ENCODE data around the gene RPL7L1.

DNA sequence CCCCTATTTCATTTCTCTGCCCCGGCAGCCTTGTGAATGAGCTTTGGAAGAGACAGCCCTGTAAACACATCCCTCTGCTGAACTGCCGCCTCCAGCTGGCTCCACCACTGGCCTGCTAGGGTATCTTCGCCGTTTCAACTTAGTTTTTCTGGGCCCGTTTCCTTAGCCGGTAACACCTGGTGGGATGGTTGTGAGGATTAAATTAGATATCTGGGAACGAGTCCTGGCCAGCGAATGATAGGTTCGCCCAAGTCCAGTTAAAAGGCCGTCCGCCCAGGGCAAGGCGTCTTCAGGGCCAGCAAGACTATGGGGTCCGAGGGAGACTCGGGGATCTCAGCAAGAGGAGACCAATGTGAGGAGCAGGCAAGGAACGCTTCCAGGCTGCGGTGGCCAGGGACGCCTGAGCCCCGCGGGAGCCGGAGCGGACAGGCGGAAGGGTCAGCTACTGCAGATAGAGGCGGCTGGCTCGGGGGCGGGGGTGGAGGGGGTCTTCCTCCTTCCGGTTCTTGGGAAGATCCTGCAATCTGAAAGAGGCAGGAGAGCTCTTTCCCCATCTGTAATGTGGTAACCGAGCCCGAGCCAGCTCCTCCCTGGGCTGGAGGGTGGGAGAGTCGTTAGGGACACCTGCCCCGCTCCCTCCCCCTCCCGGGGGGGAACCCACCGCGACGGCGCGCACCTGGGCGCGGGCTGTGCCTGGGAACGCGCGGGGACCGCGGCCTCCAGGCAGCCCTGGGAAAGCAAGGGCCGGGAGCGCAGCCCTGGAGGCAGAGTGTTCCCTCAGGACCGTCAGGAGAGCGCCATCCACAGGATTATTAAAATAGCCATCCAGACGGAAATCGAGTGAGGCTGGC lies 32.0 kb downstream of the RPL7L1 start:
- TF ChIP-seq, protein P1, sequence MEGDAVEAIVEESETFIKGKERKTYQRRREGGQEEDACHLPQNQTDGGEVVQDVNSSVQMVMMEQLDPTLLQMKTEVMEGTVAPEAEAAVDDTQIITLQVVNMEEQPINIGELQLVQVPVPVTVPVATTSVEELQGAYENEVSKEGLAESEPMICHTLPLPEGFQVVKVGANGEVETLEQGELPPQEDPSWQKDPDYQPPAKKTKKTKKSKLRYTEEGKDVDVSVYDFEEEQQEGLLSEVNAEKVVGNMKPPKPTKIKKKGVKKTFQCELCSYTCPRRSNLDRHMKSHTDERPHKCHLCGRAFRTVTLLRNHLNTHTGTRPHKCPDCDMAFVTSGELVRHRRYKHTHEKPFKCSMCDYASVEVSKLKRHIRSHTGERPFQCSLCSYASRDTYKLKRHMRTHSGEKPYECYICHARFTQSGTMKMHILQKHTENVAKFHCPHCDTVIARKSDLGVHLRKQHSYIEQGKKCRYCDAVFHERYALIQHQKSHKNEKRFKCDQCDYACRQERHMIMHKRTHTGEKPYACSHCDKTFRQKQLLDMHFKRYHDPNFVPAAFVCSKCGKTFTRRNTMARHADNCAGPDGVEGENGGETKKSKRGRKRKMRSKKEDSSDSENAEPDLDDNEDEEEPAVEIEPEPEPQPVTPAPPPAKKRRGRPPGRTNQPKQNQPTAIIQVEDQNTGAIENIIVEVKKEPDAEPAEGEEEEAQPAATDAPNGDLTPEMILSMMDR (conservative IDR thresholded peaks at IDR 0.05 in 1 of 2, IDR thresholded peaks at IDR 0.05 in 1 of 2; ENCODE audit: extremely low read depth in 1 of 2, insufficient read depth in 1 of 2, low read depth in 1 of 2, low read length in 2 of 2) = no peak
- TF ChIP-seq EZH2 (IDR thresholded peaks at IDR 0.05; ENCODE audit: borderline replicate concordance, low read length) = no peak

Measured in mammary epithelial cell (primary cell).